Measurements from ENCODE around the gene DEFB132.
"Not testable (repeated sequence)": the region's sequence is repeated elsewhere in the genome, so short reads cannot be mapped to it uniquely, and the experiment has no call there.

Gene DEFB132

GRCh38 chr20:257419-257818 lies at the start of gene DEFB132:
Gene DEFB132 (plus strand): TSS chr20:257724. CDS start chr20:257779, 55 bp downstream.
- DNase-seq (ENCODE audit: low read depth) = no peak

DNA sequence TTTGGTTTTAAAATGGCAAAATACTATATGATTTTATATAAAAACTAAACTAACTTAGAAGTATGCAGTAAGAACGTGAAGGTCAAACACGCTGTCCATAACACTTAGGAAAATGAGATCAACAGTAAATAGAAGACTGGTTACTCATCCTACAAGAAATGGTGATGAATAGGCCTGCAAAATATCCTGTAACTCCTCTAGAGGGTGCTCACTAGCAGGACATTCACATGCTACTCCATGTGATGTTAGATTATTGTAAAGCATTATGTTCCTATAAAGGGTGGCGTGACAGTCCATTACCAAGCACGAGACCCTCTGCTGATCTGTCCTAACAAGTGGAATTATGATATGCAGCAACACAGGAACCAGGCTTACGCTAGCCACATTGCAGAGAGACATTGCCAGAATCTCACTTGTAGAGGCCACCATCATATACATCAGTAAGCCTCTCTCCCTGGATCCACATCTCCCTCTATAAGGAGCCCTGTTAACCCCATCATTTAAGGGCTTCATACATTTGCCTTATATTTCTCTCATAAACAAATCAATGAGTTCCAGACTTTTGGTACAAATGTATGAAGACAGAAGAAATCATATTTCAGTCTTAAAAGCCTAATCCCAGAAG lies 48.5 kb upstream of the DEFB132 start:
- DNase-seq (ENCODE audit: low read depth) = no peak

DNA sequence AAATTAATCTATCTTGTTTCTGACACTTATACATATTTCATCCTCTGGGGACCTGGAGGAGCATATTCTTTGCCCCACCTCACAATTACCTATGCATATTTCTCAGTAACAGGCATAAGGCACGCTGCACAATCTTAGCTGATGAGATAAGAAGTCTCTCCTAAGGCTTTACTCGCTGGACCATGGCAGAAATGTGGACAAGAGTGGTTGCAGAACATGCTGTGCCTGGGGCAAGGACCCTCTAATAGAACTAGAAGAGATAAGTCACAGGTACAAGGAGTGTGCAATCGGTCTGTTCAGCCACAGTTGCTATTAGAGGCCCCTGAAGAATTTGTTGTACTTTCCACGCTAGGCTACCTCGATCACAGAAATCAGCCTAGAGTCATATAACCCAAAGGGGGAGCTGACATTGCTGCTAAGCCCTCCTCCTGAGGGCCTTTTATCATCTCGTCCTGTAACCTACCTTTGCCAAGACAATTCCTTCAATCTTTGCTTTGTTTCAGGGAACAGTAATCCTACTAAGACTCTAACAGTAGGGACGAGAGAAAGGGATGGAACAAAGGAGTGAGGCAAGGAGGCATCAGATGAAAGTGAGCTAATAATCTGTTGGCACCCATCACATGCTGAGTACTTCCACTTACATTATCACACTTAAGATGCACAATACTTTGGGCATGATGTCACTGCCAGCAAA lies 46.6 kb upstream of the DEFB132 start:
- DNase-seq (ENCODE audit: low read depth) = no peak

GRCh38 chr20:214383-214782 lies 43.1 kb upstream of the DEFB132 start:
- no peak for DNase-seq (ENCODE audit: low read depth)

- no peak for DNase-seq (ENCODE audit: low read depth)
Observed at GRCh38 chr20:215796-216195, 41.7 kb upstream of the DEFB132 start.

DNA sequence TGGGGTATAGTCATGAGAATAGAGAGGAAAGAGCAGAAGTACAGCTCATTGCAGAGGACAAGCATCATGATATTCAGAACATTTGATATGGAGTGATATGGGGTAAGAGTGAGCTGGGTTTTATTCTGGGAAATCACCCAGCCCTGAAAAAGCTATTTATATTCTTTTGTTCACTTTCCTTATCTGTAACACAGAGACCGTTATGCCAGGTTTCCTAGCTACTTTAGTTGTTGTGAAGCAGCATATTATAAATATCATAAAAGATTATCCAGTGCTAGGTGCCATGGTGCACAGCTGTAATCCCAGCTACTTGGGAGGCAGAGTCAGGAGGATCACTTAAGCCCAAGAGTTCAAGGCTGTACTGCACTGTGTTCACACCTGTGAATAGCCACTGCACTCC lies 40.3 kb upstream of the DEFB132 start:
- DNase-seq (ENCODE audit: low read depth) = no peak

DNA sequence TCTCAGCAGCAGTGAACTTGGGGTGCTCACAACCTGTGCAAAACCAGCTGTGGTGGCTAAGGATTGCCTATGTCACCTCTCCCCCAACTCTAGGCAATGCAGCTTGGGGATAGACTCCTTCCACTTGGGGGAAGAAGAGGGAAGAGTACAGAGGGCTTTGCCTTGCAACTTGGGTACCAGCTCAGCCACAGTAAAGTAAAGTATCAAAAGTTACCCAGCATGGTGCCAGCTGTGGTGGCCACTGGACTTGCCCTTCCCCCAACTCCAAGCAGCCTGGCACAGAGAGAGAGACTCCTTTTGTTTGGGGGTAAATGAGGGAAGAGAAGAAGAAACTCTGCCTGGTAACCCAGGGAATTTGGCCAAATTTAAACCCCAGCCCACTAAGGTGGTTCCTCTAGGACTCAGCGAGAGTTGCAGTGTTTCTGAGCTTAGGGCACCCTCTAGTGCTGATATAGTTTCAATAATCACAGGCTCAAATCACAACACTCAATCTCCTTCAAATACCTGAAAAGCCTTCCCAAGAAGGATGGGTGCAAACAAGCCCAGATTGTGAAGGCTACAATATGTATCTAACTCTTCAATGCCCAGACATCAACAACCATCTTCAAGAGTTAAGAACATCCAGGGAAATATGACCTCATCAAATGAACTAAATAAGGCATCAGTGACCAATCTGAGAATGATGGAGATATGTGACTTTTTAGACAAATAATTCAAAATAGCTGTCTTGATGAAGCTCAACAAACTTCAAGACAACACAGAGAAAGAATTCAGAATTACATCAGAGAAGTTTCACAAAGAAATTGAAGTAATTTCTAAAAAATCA lies 38.0 kb upstream of the DEFB132 start:
- no peak for DNase-seq (ENCODE audit: low read depth)

GRCh38 chr20:221258-221830 lies 36.2 kb upstream of the DEFB132 start:
- DNase-seq (ENCODE audit: low read depth) = no peak

- DNase-seq (ENCODE audit: low read depth) = not testable (repeated sequence)
Observed at GRCh38 chr20:225879-226278, 31.6 kb upstream of the DEFB132 start.

GRCh38 chr20:226958-227357 lies 30.6 kb upstream of the DEFB132 start, which contains the start of gene DEFB129:
Gene DEFB129 (plus strand): TSS chr20:227258. CDS start chr20:227289, 31 bp downstream.
- DNase-seq (ENCODE audit: low read depth) = no peak

GRCh38 chr20:227439-228105 lies 30.0 kb upstream of the DEFB132 start:
- DNase-seq (ENCODE audit: low read depth) = no peak

DNA sequence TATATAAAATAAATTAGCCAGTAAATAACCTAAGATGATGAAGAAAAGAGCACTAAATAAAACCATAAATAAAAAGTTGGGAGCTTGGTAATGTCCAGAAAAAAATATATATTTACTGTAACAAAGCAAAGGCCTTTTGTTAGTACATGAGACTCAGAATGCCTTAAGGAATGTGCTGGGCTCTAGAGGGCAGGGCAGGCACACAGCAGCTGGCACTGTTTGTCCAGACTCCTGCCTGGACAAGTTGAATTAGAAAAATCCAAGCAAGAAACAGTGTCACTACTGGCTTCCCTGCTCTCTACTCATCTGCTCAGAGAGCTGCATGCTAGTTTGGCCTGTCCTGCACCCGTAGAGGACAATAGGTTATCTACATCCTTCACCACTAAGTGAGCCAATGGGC lies 21.6 kb upstream of the DEFB132 start:
- no peak for DNase-seq (ENCODE audit: low read depth)

GRCh38 chr20:237489-237888 lies 20.0 kb upstream of the DEFB132 start:
- DNase-seq (ENCODE audit: low read depth) = peak; percentile 11

DNA sequence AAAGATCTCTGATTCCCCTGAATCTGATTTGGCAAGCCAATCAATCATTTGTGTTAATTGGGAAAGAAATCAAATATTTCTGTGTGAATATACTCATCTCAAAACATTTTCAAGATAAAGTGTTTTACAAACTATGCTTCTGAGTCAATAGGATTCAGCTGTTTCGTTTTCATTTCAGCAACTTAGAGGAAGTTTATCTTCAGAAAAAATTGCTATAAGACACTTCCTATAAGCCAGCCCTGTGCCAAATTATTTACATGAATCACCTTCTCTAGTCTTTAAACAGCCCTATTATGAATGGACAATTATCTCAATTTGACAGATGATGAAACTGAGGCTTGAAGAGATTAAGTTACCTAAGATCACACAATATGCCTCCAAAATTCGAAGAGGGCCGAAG lies 19.6 kb upstream of the DEFB132 start:
- no peak for DNase-seq (ENCODE audit: low read depth)

- no peak for DNase-seq (ENCODE audit: low read depth)
Observed at GRCh38 chr20:242905-243304, 14.6 kb upstream of the DEFB132 start.

DNA sequence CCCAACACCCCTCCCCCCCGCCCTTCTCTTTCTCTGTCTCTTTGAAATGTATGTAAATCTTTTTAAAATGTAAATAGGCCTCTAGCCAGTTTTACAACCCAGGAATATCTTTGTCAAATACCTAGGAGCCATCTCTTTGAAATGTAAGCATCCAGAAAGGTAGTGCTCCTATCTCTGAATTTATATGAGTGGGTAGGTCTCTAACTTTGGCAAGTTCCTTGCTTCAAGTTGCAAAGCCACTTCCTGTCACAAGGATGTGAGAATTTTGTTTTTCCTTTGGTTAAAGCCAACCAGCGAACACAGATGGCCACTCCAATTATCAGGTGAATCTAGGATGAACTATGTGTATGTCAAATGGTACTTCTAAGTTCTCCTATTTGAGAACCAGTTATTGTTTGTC lies 6.2 kb upstream of the DEFB132 start:
- DNase-seq (ENCODE audit: low read depth) = no peak

GRCh38 chr20:252801-253200 lies 4.7 kb upstream of the DEFB132 start:
- DNase-seq (ENCODE audit: low read depth) = no peak

- DNase-seq (ENCODE audit: low read depth) = not testable (repeated sequence)
Observed at GRCh38 chr20:253447-253846, 4.1 kb upstream of the DEFB132 start.

DNA sequence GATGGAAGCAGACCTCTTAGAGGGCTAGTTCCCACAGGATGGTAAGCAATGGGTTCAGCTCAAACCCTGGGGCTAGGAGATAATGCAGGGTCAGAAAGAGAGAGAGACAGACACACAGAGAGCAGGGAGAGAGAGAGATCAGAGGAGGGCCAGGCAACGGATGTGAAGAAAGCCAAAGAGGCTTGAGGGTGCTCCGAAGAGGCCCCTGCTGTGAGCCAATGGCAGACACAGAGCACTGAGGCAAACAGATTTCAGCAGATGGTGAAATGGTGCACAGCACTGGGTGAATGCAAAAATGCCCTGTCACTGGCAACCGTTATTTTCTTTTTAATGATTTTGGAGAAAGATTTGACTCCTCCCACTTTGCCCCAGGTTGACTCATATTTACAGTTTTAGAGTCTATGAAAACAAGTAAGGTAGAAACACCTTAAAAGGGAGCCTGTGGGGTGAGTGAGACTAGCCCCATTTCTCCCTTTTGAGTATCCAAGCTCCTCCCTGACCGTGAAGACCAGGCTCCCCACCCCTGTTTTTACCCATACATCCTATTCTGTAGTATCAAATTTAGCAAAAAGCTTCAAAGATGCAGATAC lies 840 bp downstream of the DEFB132 start:
- DNase-seq (ENCODE audit: low read depth) = no peak

DNA sequence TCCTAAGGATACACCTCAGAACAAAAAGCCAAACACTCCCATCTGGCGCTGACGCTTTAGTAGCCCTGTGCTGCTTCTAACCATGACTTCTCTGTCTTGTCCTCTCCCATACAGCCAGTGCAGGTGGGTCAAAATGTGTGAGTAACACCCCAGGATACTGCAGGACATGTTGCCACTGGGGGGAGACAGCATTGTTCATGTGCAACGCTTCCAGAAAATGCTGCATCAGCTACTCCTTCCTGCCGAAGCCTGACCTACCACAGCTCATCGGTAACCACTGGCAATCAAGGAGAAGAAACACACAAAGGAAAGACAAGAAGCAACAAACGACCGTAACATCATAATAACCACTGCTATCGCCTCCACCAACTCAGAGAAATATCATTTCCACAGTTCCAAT lies 1.4 kb downstream of the DEFB132 start:
- no peak for DNase-seq (ENCODE audit: low read depth)

DNA sequence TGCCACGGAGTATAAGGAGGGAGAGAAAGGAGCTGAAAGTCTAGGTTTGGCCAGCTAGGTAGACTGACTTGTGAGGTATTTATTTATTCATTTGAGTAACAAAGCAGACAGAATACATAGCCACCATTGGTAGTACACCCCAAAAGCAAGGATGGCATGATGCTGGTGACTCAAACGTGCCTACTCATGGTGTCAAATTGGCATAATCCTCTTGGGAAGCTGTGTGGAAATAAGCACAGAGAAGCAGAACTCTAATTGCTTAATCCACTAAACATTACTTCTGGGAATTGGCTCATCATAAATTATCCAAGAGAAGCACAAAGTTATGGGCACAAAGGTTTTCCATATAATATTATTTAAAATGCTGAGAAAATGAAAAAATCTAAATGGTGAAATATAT lies 2.5 kb downstream of the DEFB132 start:
- DNase-seq (ENCODE audit: low read depth) = no peak

DNA sequence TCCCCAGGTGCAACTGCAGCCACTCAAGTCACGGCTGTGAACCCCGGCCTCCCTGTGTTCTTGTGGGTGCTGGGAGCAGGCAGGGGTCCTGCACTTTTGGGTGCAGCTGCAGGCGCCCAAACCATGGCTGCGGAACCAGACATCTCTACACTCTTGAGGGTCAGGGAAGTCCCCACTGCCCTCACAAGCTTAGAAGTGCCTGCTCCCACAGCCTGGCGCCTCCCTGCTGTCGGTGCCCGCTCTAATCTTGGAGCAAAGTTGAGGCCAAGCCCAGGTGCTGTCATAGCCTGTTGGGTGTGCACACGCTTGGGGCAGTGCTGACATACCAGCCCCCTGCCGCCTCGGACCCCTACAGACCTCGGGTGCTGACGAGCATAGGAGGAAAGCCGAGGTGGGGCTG lies 6.2 kb downstream of the DEFB132 start:
- DNase-seq (ENCODE audit: low read depth) = no peak
